ENCODE results near the gene USP40. TPM values are rescaled to one million over a fixed set of nuclear protein-coding genes. Genes with fewer than 3 reads are reported as not detected.

The USP40 gene
- polyA plus RNA-seq, 1 donor (not counting 4 experiments of a cell fraction or from before 2014, with no cell fraction given) = 37.3 TPM

DNA sequence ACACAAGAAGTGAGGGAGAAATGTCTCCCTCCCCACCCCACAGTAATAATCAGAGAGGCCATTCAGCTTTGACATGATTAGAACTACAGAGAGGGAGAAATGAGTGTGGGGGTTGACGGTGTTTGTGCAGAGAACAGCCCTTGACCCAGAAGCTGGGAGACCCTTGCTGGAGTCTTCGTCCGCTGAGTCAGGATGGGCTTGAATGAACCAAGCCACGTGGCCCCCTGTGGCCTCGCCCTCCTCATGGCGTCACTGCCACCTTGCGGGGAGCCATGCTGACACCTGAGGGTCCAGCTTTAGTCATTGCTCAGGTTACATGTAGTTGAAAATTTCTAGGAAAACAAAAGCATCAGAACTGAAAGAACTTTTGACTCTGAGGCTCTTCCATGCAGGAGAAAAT, 111.1 kb downstream of the USP40 start:
- H4K20me1 ChIP-seq (ENCODE audit: control insufficient read depth, extremely low read depth, insufficient read depth, low read length) = no peaks in the 10 kb centered on the region
- no peaks in the 10 kb centered on the region for H3K9me3 ChIP-seq (ENCODE audit: control insufficient read depth, low read depth, low read length)
- no peaks in the 10 kb centered on the region for H3K27me3 ChIP-seq (ENCODE audit: control insufficient read depth, extremely low read depth, insufficient read depth, low read length)
- no peaks in the 10 kb centered on the region for H3K9me1 ChIP-seq (ENCODE audit: control insufficient read depth, extremely low read depth, insufficient read depth, low read length)
- no peak overlapping the region for H3K4me3 ChIP-seq (ENCODE audit: control insufficient read depth in 2 of 3, extremely low read depth in 1 of 3, insufficient read depth in 2 of 3, low read depth in 1 of 3, low read length in 3 of 3)
- dilution Hi-C loops (cut with MboI; ENCODE audit: extremely low pct_ligation_motif_present, low sequenced_read_pairs) = no loop called here
- H3K36me3 ChIP-seq (ENCODE audit: control insufficient read depth in 2 of 2, extremely low read depth in 1 of 2, insufficient read depth in 2 of 2, low read length in 2 of 2) = peaks cover 11 to 13% of the 10 kb centered on the region in 2 experiments
- H3K4me1 ChIP-seq (ENCODE audit: control insufficient read depth, extremely low read depth, insufficient read depth, low read length) = no peaks in the 10 kb centered on the region
- FAIRE-seq = no peak
- no peak overlapping the region for H3K9ac ChIP-seq (ENCODE audit: control insufficient read depth, extremely low read depth, insufficient read depth, low read length)
- H3K79me2 ChIP-seq (ENCODE audit: control insufficient read depth, insufficient read depth, low read length) = no peaks in the 10 kb centered on the region
- TF ChIP-seq EZH2 (IDR thresholded peaks at IDR 0.05; ENCODE audit: low read length) = no peak
- TF ChIP-seq, protein P1, sequence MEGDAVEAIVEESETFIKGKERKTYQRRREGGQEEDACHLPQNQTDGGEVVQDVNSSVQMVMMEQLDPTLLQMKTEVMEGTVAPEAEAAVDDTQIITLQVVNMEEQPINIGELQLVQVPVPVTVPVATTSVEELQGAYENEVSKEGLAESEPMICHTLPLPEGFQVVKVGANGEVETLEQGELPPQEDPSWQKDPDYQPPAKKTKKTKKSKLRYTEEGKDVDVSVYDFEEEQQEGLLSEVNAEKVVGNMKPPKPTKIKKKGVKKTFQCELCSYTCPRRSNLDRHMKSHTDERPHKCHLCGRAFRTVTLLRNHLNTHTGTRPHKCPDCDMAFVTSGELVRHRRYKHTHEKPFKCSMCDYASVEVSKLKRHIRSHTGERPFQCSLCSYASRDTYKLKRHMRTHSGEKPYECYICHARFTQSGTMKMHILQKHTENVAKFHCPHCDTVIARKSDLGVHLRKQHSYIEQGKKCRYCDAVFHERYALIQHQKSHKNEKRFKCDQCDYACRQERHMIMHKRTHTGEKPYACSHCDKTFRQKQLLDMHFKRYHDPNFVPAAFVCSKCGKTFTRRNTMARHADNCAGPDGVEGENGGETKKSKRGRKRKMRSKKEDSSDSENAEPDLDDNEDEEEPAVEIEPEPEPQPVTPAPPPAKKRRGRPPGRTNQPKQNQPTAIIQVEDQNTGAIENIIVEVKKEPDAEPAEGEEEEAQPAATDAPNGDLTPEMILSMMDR (optimal IDR thresholded peaks at IDR 0.05 in 1 of 3, IDR thresholded peaks at IDR 0.05 in 1 of 3, conservative IDR thresholded peaks at IDR 0.05 in 1 of 3; ENCODE audit: extremely low read depth in 1 of 3, insufficient read depth in 2 of 3, low read length in 3 of 3) = no peak
- DNase-seq (ENCODE audit: low read depth, low spot score) = no peak
- H3K4me2 ChIP-seq (ENCODE audit: control insufficient read depth, extremely low read depth, insufficient read depth, low read depth, low read length) = no peak overlapping the region
- no peak overlapping the region for H2AFZ ChIP-seq (ENCODE audit: control insufficient read depth, low read length)
- no peak overlapping the region for H3K27ac ChIP-seq (ENCODE audit: control insufficient read depth, insufficient read depth, low read length)

DNA sequence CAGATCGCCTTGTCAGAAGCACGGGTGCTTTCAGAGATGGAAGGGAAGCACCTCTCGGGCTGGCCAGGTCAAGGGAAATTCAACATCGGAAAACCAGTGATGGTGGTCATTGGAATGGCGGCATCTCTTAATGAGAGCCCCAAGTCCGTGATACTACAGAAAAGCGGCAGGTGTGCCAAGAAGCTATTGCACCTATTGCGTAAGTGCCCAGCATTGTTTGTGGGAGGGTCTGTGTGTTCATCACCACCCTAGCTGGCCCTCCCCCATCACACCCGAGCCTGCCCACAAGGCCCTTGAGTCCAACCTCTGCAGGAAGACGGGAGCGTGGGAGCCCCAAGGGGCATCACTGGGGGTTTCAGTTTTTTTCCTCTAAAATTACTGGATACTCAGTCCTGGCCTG, 111.6 kb downstream of the USP40 start:
- H3K36me3 ChIP-seq (ENCODE audit: control insufficient read depth in 2 of 2, extremely low read depth in 1 of 2, insufficient read depth in 2 of 2, low read length in 2 of 2) = peaks cover 10 to 13% of the 10 kb centered on the region in 2 experiments
- dilution Hi-C loops (cut with MboI; ENCODE audit: extremely low pct_ligation_motif_present, low sequenced_read_pairs) = no loop called here
- H3K27me3 ChIP-seq (ENCODE audit: control insufficient read depth, extremely low read depth, insufficient read depth, low read length) = no peaks in the 10 kb centered on the region
- H4K20me1 ChIP-seq (ENCODE audit: control insufficient read depth, extremely low read depth, insufficient read depth, low read length) = no peaks in the 10 kb centered on the region
- TF ChIP-seq, protein P1 (optimal IDR thresholded peaks at IDR 0.05 in 1 of 3, IDR thresholded peaks at IDR 0.05 in 1 of 3, conservative IDR thresholded peaks at IDR 0.05 in 1 of 3; ENCODE audit: extremely low read depth in 1 of 3, insufficient read depth in 2 of 3, low read length in 3 of 3) = no peak
- no peak for TF ChIP-seq EZH2 (IDR thresholded peaks at IDR 0.05; ENCODE audit: low read length)
- H3K4me3 ChIP-seq (ENCODE audit: control insufficient read depth in 2 of 3, extremely low read depth in 1 of 3, insufficient read depth in 2 of 3, low read depth in 1 of 3, low read length in 3 of 3) = no peak overlapping the region
- H3K4me1 ChIP-seq (ENCODE audit: control insufficient read depth, extremely low read depth, insufficient read depth, low read length) = no peaks in the 10 kb centered on the region
- H3K79me2 ChIP-seq (ENCODE audit: control insufficient read depth, insufficient read depth, low read length) = no peaks in the 10 kb centered on the region
- DNase-seq (ENCODE audit: low read depth, low spot score) (no peak), FAIRE-seq (no peak)
- H2AFZ ChIP-seq (ENCODE audit: control insufficient read depth, low read length) = no peak overlapping the region
- no peak overlapping the region for H3K4me2 ChIP-seq (ENCODE audit: control insufficient read depth, extremely low read depth, insufficient read depth, low read depth, low read length)
- no peaks in the 10 kb centered on the region for H3K9me1 ChIP-seq (ENCODE audit: control insufficient read depth, extremely low read depth, insufficient read depth, low read length)
- H3K9me3 ChIP-seq (ENCODE audit: control insufficient read depth, low read depth, low read length) = no peaks in the 10 kb centered on the region
- H3K27ac ChIP-seq (ENCODE audit: control insufficient read depth, insufficient read depth, low read length) = no peak overlapping the region
- no peak overlapping the region for H3K9ac ChIP-seq (ENCODE audit: control insufficient read depth, extremely low read depth, insufficient read depth, low read length)

All from keratinocyte (primary cell).